Measurements from ENCODE around the gene PPP1R27. TPM values are rescaled to one million over a fixed set of nuclear protein-coding genes. Genes with fewer than 3 reads are reported as not detected.
A peak's percentile ranks its signal among the peaks of the same experiment; 100 is the strongest.

The PPP1R27 gene
- polyA plus RNA-seq, 3 donors, result 0.22 to 1.5 (median 0.33) TPM

DNA sequence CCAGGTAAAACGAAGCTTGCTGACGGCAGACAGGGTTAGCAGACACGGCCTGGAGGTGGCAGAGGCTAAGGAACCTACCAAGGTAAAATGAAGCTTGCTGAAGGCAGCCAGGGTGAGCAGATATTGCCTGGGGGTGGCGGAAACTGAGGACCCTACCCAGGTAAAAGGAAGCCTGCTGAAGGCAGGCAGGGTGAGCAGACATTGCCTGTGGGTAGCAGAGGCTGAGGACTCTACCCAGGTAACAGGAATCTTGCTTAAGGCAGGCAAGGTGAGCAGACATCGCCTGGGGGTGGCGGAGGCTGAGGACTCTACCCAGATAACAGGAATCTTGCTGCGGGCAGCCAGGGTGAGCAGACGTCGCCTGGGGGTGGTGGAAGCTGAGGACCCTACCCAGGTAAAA is 33.5 kb downstream of the PPP1R27 start:
- Mint-ChIP-seq H3K9me3 (peaks cover 0 to 26% (median 10%) of the 10 kb centered on the region in 7 donors), H3K27ac (no peak overlapping the region), H3K36me3 (no peaks in the 10 kb centered on the region), H3K4me1 (no peaks in the 10 kb centered on the region), H3K27me3 (ENCODE audit: low read depth in 3 of 3) (peaks cover 45 to 68% (median 59%) of the 10 kb centered on the region in 3 donors), H3K4me3 (peak overlapping the region in 1 of 2 donors; percentile 20)
- WGBS (ENCODE audit: insufficient coverage), result 95% methylated on average over 9 of the region's 9 CpGs
- Histone ChIP-seq H3K36me3 (replicated peaks in 1 of 2; ENCODE audit: control insufficient read depth in 1 of 2, insufficient read depth in 2 of 2, low read length in 2 of 2) (no peaks in the 10 kb centered on the region), H3K27ac (ENCODE audit: low read depth in 1 of 2, low read length in 2 of 2) (no peak overlapping the region), H3K27me3 (ENCODE audit: control insufficient read depth in 2 of 2, insufficient read depth in 2 of 2, low read length in 2 of 2) (peaks cover 15 to 55% of the 10 kb centered on the region in 2 donors), H4K20me1 (ENCODE audit: insufficient read depth, low read length) (no peaks in the 10 kb centered on the region), H3K4me1 (ENCODE audit: control insufficient read depth in 1 of 2, insufficient read depth in 2 of 2, low read length in 2 of 2) (no peaks in the 10 kb centered on the region), H3K4me2 (replicated peaks; ENCODE audit: extremely low read depth, low read length, poor library complexity, severe bottlenecking) (no peak overlapping the region), H3K9me3 (replicated peaks in 1 of 2; ENCODE audit: control insufficient read depth in 1 of 2, insufficient read depth in 1 of 2, low read length in 2 of 2) (peaks cover 4 to 11% of the 10 kb centered on the region in 2 donors), H2AFZ (ENCODE audit: insufficient read depth, low read depth, low read length, poor library complexity, severe bottlenecking) (no peak overlapping the region), H3K9ac (ENCODE audit: insufficient read depth, low read length, poor library complexity, severe bottlenecking) (no peak overlapping the region), H3K79me2 (ENCODE audit: insufficient read depth, low read length) (no peaks in the 10 kb centered on the region), H3K4me3 (replicated peaks in 1 of 3; ENCODE audit: low read depth in 2 of 3, low read length in 3 of 3) (no peak overlapping the region)
- TF ChIP-seq CTCF (IDR thresholded peaks at IDR 0.05), result no peak
- intact Hi-C loops (cut with micrococcal nuclease), result no loop called here
- DNase-seq, result no peak

- Histone ChIP-seq H3K4me3 (replicated peaks in 1 of 3; ENCODE audit: low read depth in 2 of 3, low read length in 3 of 3) (no peak overlapping the region), H3K36me3 (replicated peaks in 1 of 2; ENCODE audit: control insufficient read depth in 1 of 2, insufficient read depth in 2 of 2, low read length in 2 of 2) (no peaks in the 10 kb centered on the region), H3K9me3 (replicated peaks in 1 of 2; ENCODE audit: control insufficient read depth in 1 of 2, insufficient read depth in 1 of 2, low read length in 2 of 2) (no peaks in the 10 kb centered on the region), H3K4me2 (replicated peaks; ENCODE audit: extremely low read depth, low read length, poor library complexity, severe bottlenecking) (no peak overlapping the region), H3K27ac (ENCODE audit: low read depth in 1 of 2, low read length in 2 of 2) (no peak overlapping the region), H3K27me3 (ENCODE audit: control insufficient read depth in 2 of 2, insufficient read depth in 2 of 2, low read length in 2 of 2) (no peaks in the 10 kb centered on the region), H2AFZ (ENCODE audit: insufficient read depth, low read depth, low read length, poor library complexity, severe bottlenecking) (no peak overlapping the region), H3K4me1 (ENCODE audit: control insufficient read depth in 1 of 2, insufficient read depth in 2 of 2, low read length in 2 of 2) (no peaks in the 10 kb centered on the region), H3K79me2 (ENCODE audit: insufficient read depth, low read length) (no peaks in the 10 kb centered on the region), H4K20me1 (ENCODE audit: insufficient read depth, low read length) (no peaks in the 10 kb centered on the region), H3K9ac (ENCODE audit: insufficient read depth, low read length, poor library complexity, severe bottlenecking) (no peak overlapping the region)
- no peak for TF ChIP-seq CTCF (IDR thresholded peaks at IDR 0.05)
- intact Hi-C loops (cut with micrococcal nuclease), result no loop called here
- Mint-ChIP-seq H3K4me1 (no peaks in the 10 kb centered on the region), H3K9me3 (peaks cover 0 to 9% (median 3%) of the 10 kb centered on the region in 7 donors), H3K4me3 (no peak overlapping the region), H3K27ac (no peak overlapping the region), H3K27me3 (ENCODE audit: low read depth in 3 of 3) (peaks cover 5 to 17% (median 8%) of the 10 kb centered on the region in 3 donors), H3K36me3 (no peaks in the 10 kb centered on the region)
- no peak for DNase-seq
- WGBS (ENCODE audit: insufficient coverage), result 24% methylated on average over 7 of the region's 8 CpGs
These were observed 40.3 kb downstream of the PPP1R27 start for GRCh38 chr17:81794509-81794908.
